GM18508 (cell line): ENCODE results near the gene ABHD2.

Experiments
- ATAC-seq: cut with Tn5 transposase; IDR thresholded peaks from one replicate; pipeline ENCODE4 v1.9.1; 2021; ENCODE audit warnings: moderate number of reproducible peaks; ENCODE audit not compliant: insufficient read depth, unreplicated experiment

The ABHD2 gene

GRCh38 chr15:89157918-89158564 lies 69.8 kb downstream of the ABHD2 start:
- no peak for ATAC-seq

DNA sequence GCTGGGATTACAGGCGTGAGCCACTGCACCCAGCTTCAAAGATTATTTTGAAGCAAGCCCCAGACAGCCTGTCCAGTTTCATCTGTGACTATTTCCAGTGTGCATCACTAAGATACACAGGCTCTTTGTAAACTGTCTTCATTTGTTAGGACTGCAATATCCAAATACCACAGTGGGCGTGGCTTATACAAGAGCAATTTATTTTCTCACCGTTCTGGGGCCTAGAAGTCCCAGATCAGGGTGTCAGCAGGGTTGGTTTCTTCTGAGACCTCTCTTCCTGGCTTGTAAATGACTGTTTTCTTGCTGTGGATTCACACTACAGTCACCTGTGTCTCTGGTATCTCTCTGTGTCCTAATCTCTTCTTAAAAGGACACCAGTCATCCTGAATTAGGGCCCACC lies 73.4 kb downstream of the ABHD2 start:
- ATAC-seq = no peak

GRCh38 chr15:89163271-89164055 lies 75.2 kb downstream of the ABHD2 start:
- ATAC-seq = no peak

DNA sequence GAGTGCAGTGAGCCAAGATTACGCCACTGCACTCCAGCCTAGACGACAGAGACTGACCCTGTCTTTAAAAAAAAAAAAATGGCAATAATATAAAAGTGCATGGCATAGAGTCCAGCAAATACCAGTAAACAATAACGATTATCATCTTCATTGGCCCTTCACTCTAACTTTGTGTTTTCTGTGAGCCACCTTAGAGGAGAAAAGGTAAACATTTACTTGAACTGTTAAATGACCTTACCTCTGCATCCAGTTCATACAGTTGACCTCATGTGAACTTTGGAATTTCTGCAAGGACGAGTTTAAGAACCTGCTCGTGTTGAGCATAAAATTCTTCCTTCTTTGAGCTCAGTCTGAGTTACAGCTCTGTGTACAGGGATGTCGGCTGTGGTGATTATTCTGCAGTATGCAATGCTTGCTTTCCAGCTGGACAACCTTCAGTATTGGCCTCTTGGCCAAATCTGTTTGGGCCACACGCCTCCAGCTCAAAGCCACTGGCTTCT lies 76.5 kb downstream of the ABHD2 start:
- ATAC-seq = no peak

- ATAC-seq = no peak
These were observed 77.4 kb downstream of the ABHD2 start for GRCh38 chr15:89165677-89166076.

DNA sequence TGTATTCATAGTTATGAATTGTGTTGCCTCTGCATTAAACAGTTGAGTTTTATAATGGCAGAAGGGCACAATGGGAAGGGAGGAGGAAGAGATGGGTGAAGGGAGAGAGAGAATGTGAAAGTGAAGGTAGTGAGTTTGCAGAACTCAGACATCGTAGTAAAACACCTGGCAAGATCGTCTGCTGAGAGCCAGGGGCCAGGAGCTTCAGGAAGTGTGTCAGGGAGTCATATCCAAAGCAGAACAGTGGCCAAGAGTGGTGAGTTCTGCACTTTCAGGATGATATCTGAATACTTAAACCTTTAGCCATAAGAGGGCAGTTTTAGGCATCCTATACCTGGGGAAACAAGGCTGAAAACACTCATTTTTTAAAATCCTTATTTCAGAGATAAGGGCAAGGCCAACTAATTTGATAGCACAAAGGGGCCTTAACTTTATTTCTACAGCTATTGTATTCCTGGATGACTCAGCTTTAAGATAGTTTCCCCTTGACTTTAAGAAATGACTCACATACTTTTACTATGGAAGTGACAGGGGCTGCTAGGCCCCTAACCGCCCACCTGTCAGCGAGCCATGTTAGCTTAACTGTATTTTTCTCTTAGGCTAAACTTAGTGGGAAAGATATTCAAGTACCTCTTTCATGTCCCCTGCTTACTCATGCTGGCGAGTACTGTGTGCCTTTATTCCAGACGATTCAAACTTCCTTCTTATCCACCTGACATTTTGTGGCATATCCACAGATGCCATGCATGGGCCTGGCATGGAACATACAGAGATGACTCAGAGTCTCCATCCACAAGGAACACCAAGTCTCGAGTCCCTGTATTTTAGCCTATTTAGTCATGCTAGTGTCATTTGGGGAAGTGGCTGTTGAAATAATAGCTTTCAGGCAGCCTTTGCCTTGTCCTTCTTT lies 79.3 kb downstream of the ABHD2 start:
- ATAC-seq = peak; percentile 63

GRCh38 chr15:89168316-89168833 lies 80.1 kb downstream of the ABHD2 start:
- no peak for ATAC-seq

GRCh38 chr15:89170364-89170763 lies 82.1 kb downstream of the ABHD2 start:
- no peak for ATAC-seq

GRCh38 chr15:89171136-89172072 lies 83.1 kb downstream of the ABHD2 start:
- no peak for ATAC-seq

DNA sequence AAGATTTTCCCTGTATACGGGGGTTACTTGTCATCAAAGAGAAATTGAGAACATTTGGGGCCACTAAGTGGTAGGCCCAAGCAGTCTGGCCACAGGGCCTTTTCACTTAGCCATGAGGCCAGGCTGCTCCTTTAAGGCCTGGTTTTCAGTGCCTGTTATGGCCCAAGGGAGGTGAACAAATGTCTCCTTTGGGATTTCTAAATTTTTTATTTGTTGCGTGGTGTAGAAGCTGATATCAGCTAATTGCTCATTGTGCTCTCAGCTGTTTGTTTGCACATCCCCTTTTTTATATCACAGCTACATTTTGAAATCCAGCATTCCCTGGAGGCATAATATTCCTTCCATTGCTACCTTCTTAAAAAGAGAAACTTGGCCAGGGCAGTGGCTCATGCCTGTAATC lies 84.7 kb downstream of the ABHD2 start:
- no peak for ATAC-seq

DNA sequence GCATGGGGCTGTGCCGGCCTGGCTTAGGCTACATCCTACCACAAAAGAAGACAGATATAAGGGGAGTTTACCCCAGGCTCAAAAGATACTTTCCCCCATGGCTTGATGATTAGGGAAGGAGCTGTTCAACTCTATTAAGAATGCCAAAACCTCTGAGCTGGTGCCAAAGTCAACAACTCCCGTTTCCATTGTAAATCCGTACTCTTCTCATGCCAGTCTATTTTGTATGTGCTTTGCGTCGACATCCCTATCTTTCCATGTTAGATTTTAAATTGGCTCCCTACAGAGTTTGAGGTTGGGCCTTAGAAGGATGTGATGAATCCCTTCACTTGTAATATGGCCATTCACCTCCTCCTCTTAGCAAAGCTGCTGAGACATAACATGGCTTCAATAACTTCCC lies 86.2 kb downstream of the ABHD2 start:
- no peak for ATAC-seq

- no peak for ATAC-seq
These were observed 87.4 kb downstream of the ABHD2 start for GRCh38 chr15:89175617-89176191.

- ATAC-seq = no peak
These were observed 88.9 kb downstream of the ABHD2 start for GRCh38 chr15:89177116-89177515.

DNA sequence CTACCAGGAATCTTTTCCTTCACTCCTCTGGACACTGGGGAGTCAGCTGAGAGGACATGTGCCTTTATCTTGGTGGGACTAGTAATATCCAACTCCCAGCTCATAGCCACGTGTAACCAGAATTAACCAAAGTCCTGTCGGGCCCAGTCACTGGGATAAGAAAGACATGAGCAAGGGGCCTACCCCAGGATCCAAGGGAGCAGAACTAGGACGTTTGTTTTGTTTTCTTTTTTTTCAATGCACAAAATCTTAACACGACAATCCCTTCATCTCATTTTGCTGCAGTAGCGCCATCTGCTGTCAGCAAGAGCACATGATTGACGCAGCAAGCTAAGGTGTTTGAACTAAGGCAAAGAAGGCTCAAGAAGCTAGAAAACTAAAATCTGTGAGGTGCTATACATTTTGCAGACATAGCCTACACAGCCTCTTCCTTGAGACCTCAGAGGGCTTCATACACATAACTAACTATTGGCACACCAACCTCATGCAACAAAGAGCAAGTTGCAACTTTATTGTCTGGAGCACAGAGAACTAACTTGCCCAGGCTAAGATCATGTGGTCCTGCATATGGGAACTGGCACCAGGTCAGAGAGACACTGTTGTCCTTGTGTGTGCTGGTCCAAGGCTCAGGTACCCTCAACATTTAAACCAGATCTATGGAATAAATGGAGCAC lies 89.5 kb downstream of the ABHD2 start:
- ATAC-seq = no peak

- no peak for ATAC-seq
These were observed 90.2 kb downstream of the ABHD2 start for GRCh38 chr15:89178307-89178977.

DNA sequence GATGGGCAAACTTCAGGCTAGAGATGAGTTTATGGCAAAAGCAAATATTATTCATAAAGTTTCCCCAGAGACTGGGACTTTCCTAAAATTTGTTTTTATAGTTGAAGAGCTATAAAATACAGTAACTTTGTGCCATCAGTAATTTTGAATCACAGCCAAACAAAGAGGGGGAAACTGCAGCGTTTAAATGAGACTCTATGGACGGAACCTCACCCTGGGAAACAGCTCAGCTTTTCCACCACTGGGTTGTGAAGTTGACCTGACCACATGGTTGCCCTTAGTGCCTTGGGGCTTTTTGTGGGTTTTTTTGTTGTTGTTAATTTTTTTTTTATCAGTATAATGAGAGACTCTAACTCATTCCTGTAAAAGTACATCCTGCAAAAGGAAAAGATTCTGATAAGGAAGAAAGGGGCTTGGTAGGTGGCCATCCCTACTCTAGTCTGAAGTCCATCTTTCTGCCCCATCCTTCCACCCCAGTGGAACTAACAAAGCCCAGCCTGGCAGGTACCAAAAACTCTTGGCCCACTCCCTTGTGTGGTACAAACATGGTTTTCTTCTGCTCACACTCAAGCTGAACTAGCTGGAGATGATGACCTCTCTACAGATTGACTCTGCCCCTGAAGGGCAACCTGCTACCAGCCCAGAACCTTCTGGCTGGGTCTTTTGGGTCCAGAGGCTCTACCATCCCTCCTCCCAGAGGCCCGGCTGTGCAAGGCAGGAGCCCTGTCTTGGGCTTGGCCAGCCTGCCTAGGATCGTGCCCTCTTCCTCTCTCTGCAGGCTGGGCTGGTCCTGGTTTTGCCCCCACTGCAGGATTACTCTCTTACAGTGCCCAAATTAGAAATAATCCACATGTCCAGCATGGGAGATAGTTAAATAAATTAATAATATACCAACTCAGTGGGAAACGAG lies 92.0 kb downstream of the ABHD2 start:
- no peak for ATAC-seq

DNA sequence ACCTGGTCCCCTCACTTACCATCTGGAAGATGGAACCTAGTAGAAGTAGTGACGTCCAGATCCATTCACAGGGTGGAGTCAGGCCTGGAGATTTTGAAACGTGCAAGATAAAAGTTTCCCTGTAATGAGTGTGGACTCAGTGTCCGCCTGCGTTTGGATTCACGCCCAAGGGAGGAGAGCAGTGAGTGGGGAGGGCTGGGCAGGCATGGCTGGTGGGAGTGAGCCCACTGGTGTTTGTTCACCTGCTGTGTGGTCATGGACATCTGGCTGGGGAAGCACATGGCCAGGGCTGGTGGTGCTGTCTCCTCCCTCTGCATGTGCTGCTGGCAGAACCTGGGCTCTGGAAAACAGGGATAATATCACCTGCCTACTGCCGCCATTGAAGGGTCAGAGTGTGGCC lies 96.1 kb downstream of the ABHD2 start:
- ATAC-seq = no peak
